Activated T-cell treated with anti-CD3 and anti-CD28 coated beads, Interleukin-2, amount 50 U/mL, for 24 hours (primary cell): Measurements from ENCODE around the gene SAP30BP.
A peak's percentile ranks its signal among the peaks of the same experiment; 100 is the strongest.

ENCODE experiments used
- DNase-seq: peaks from one replicate; pipeline ENCODE4 v3.0.0-alpha.2; 2020
- H3K27ac Mint-ChIP-seq: 2 replicates; pipeline ENCODE4 v1.8.0; 2020; ENCODE audit warnings: mild to moderate bottlenecking, mixed read lengths
- H3K27me3 Mint-ChIP-seq: 2 replicates; pipeline ENCODE4 v1.8.0; 2020; ENCODE audit warnings: mixed read lengths
- H3K36me3 Mint-ChIP-seq: 2 replicates; pipeline ENCODE4 v1.8.0; 2020; ENCODE audit warnings: low read depth, mixed read lengths
- H3K4me1 Mint-ChIP-seq: 2 replicates; pipeline ENCODE4 v1.8.0; 2020; ENCODE audit warnings: low read depth, mixed read lengths
- H3K4me3 Mint-ChIP-seq: 2 replicates; pipeline ENCODE4 v1.8.0; 2020; ENCODE audit warnings: mild to moderate bottlenecking, moderate library complexity, mixed read lengths
- H3K9me3 Mint-ChIP-seq: 2 replicates; pipeline ENCODE4 v1.8.0; 2020; ENCODE audit warnings: mixed read lengths

Gene SAP30BP

GRCh38 chr17:75722542-75723095 is 55.5 kb downstream of the SAP30BP start:
- H3K27ac Mint-ChIP-seq: no peak overlapping the region

GRCh38 chr17:75723171-75723930 is 56.2 kb downstream of the SAP30BP start:
- no peaks in the 10 kb centered on the region for H3K36me3 Mint-ChIP-seq
- no peaks in the 10 kb centered on the region for H3K9me3 Mint-ChIP-seq
- H3K27me3 Mint-ChIP-seq: peaks cover 13% of the 10 kb centered on the region
- peaks cover 3% of the 10 kb centered on the region for H3K4me1 Mint-ChIP-seq
- no peak for DNase-seq
- H3K27ac Mint-ChIP-seq: no peak overlapping the region
- no peak overlapping the region for H3K4me3 Mint-ChIP-seq

More at GRCh38 chr17:75722542-75723095, 55.5 kb downstream of the SAP30BP start:
- Mint-ChIP-seq H3K9me3 (no peaks in the 10 kb centered on the region), H3K4me1 (peaks cover 3% of the 10 kb centered on the region), H3K36me3 (no peaks in the 10 kb centered on the region), H3K27me3 (peaks cover 13% of the 10 kb centered on the region), H3K4me3 (no peak overlapping the region)
- DNase-seq: no peak

- Mint-ChIP-seq H3K27ac (no peak overlapping the region), H3K27me3 (peaks cover 13% of the 10 kb centered on the region), H3K4me3 (no peak overlapping the region), H3K4me1 (peaks cover 3% of the 10 kb centered on the region), H3K9me3 (no peaks in the 10 kb centered on the region), H3K36me3 (no peaks in the 10 kb centered on the region)
- DNase-seq: no peak
Measured at GRCh38 chr17:75724016-75725003, 57.2 kb downstream of the SAP30BP start.

GRCh38 chr17:75725504-75725903 is 58.4 kb downstream of the SAP30BP start:
- no peak for DNase-seq
- no peaks in the 10 kb centered on the region for H3K9me3 Mint-ChIP-seq
- H3K36me3 Mint-ChIP-seq: no peaks in the 10 kb centered on the region
- H3K27ac Mint-ChIP-seq: no peak overlapping the region
- H3K27me3 Mint-ChIP-seq: peaks cover 6% of the 10 kb centered on the region
- no peak overlapping the region for H3K4me3 Mint-ChIP-seq
- peaks cover 2% of the 10 kb centered on the region for H3K4me1 Mint-ChIP-seq

GRCh38 chr17:75727391-75727790 is 60.3 kb downstream of the SAP30BP start:
- H3K27me3 Mint-ChIP-seq: no peaks in the 10 kb centered on the region
- no peak for DNase-seq
- H3K9me3 Mint-ChIP-seq: no peaks in the 10 kb centered on the region
- H3K4me3 Mint-ChIP-seq: no peak overlapping the region
- no peak overlapping the region for H3K27ac Mint-ChIP-seq
- H3K4me1 Mint-ChIP-seq: no peaks in the 10 kb centered on the region
- no peaks in the 10 kb centered on the region for H3K36me3 Mint-ChIP-seq

- Mint-ChIP-seq H3K27me3 (no peaks in the 10 kb centered on the region), H3K4me3 (no peak overlapping the region), H3K9me3 (no peaks in the 10 kb centered on the region), H3K36me3 (no peaks in the 10 kb centered on the region), H3K27ac (no peak overlapping the region), H3K4me1 (no peaks in the 10 kb centered on the region)
- DNase-seq: no peak
Measured at GRCh38 chr17:75729351-75729750, 62.2 kb downstream of the SAP30BP start.

- H3K27ac Mint-ChIP-seq: no peak overlapping the region
- peaks cover 3% of the 10 kb centered on the region for H3K4me1 Mint-ChIP-seq
- no peaks in the 10 kb centered on the region for H3K9me3 Mint-ChIP-seq
- DNase-seq: no peak
- H3K4me3 Mint-ChIP-seq: no peak overlapping the region
- H3K27me3 Mint-ChIP-seq: no peaks in the 10 kb centered on the region
- no peaks in the 10 kb centered on the region for H3K36me3 Mint-ChIP-seq
Measured at GRCh38 chr17:75730065-75730464, 62.9 kb downstream of the SAP30BP start.

GRCh38 chr17:75731086-75731715 is 64.1 kb downstream of the SAP30BP start:
- H3K9me3 Mint-ChIP-seq: no peaks in the 10 kb centered on the region
- H3K36me3 Mint-ChIP-seq: no peaks in the 10 kb centered on the region
- H3K27ac Mint-ChIP-seq: no peak overlapping the region
- peaks cover 3% of the 10 kb centered on the region for H3K4me1 Mint-ChIP-seq
- H3K4me3 Mint-ChIP-seq: no peak overlapping the region
- DNase-seq: no peak
- H3K27me3 Mint-ChIP-seq: no peaks in the 10 kb centered on the region

GRCh38 chr17:75731716-75732498 is 64.8 kb downstream of the SAP30BP start:
- no peak overlapping the region for H3K4me3 Mint-ChIP-seq
- H3K27ac Mint-ChIP-seq: no peak overlapping the region
- H3K4me1 Mint-ChIP-seq: peaks cover 3% of the 10 kb centered on the region
- no peaks in the 10 kb centered on the region for H3K27me3 Mint-ChIP-seq
- no peaks in the 10 kb centered on the region for H3K36me3 Mint-ChIP-seq
- no peaks in the 10 kb centered on the region for H3K9me3 Mint-ChIP-seq
- DNase-seq: no peak

- H3K4me3 Mint-ChIP-seq: no peak overlapping the region
- DNase-seq: no peak
- no peaks in the 10 kb centered on the region for H3K9me3 Mint-ChIP-seq
- no peak overlapping the region for H3K27ac Mint-ChIP-seq
- H3K36me3 Mint-ChIP-seq: no peaks in the 10 kb centered on the region
- no peaks in the 10 kb centered on the region for H3K27me3 Mint-ChIP-seq
- H3K4me1 Mint-ChIP-seq: peaks cover 7% of the 10 kb centered on the region
Measured at GRCh38 chr17:75733471-75733870, 66.3 kb downstream of the SAP30BP start.

GRCh38 chr17:75734674-75735294 is 67.6 kb downstream of the SAP30BP start:
- no peaks in the 10 kb centered on the region for H3K27me3 Mint-ChIP-seq
- H3K27ac Mint-ChIP-seq: peak overlapping the region; percentile 13
- no peaks in the 10 kb centered on the region for H3K9me3 Mint-ChIP-seq
- H3K4me1 Mint-ChIP-seq: peaks cover 7% of the 10 kb centered on the region
- no peaks in the 10 kb centered on the region for H3K36me3 Mint-ChIP-seq
- no peak overlapping the region for H3K4me3 Mint-ChIP-seq
- no peak for DNase-seq

GRCh38 chr17:75736173-75736835 is 69.2 kb downstream of the SAP30BP start:
- Mint-ChIP-seq H3K27ac (no peak overlapping the region), H3K9me3 (no peaks in the 10 kb centered on the region), H3K4me3 (no peak overlapping the region), H3K4me1 (peaks cover 7% of the 10 kb centered on the region), H3K27me3 (no peaks in the 10 kb centered on the region), H3K36me3 (no peaks in the 10 kb centered on the region)
- DNase-seq: no peak
